ENCODE measurements around the gene TAF3. TPM values are rescaled to one million over a fixed set of nuclear protein-coding genes. Genes with fewer than 3 reads are reported as not detected.

TAF3 gene
- polyA plus RNA-seq, 1 of the 3 experiments (the other 2 are of a cell fraction), result 2.4 TPM

GRCh38 chr10:7980196-7980595 lies 161.9 kb downstream of the TAF3 start:
- Histone ChIP-seq H3K36me3 (replicated peaks in 1 of 2; ENCODE audit: control insufficient read depth in 1 of 2, insufficient read depth in 2 of 2, low read length in 1 of 2) (peaks cover 3 to 7% of the 10 kb centered on the region in 2 experiments), H3K27ac (ENCODE audit: low read depth in 2 of 2, low read length in 1 of 2) (no peak overlapping the region), H3K9me2 (no peaks in the 10 kb centered on the region), H3K9ac (no peak overlapping the region), H3K4me3 (ENCODE audit: low read depth in 2 of 2, low read length in 1 of 2) (no peak overlapping the region), H3K79me2 (ENCODE audit: insufficient read depth) (no peaks in the 10 kb centered on the region), H3K27me3 (ENCODE audit: insufficient read depth) (no peaks in the 10 kb centered on the region), H2AFZ (ENCODE audit: low read depth) (no peak overlapping the region), H3F3A (replicated peaks; ENCODE audit: insufficient read depth) (no peaks in the 10 kb centered on the region), H3K4me1 (ENCODE audit: control insufficient read depth in 1 of 2, insufficient read depth in 2 of 2, low read depth in 1 of 2, low read length in 1 of 2) (peaks cover 0 to 9% of the 10 kb centered on the region in 2 experiments; a peak in 2 of 4 replicates), H4K20me1 (ENCODE audit: insufficient read depth) (no peaks in the 10 kb centered on the region), H3K4me2 (no peak overlapping the region), H3K9me3 (no peaks in the 10 kb centered on the region)
- 87% methylated on average over 1 of the region's 1 CpG for WGBS (ENCODE audit: low lambda C conversion rate)
- CTCF ChIA-PET, result no interaction called here
- POLR2A ChIA-PET, result no interaction called here
- no peak for DNase-seq
- TF ChIP-seq REST (IDR thresholded peaks at IDR 0.05; ENCODE audit: low read depth, low read length) (no peak), NFIC (IDR thresholded peaks at IDR 0.05; ENCODE audit: borderline replicate concordance) (no peak), FOSL2 (IDR thresholded peaks at IDR 0.05; ENCODE audit: borderline replicate concordance, low read depth) (no peak), EP300 (IDR thresholded peaks at IDR 0.05; ENCODE audit: borderline replicate concordance in 1 of 2, low read depth in 1 of 2, low read length in 1 of 2) (no peak), ELF1 (IDR thresholded peaks at IDR 0.05) (no peak), SIN3A (IDR thresholded peaks at IDR 0.05; ENCODE audit: borderline replicate concordance, low read depth, low read length) (no peak), NRF1 (IDR thresholded peaks at IDR 0.05; ENCODE audit: low read depth, low read length) (no peak), RXRA (IDR thresholded peaks at IDR 0.05; ENCODE audit: borderline replicate concordance, low read depth) (no peak), FOXJ3 (CRISPR knock-in tag; IDR thresholded peaks at IDR 0.05) (no peak), SMC3 (IDR thresholded peaks at IDR 0.05; ENCODE audit: low read depth, low read length) (no peak), POLR2AphosphoS5 (IDR thresholded peaks at IDR 0.05; ENCODE audit: low read depth, low read length) (no peak), MEF2A (IDR thresholded peaks at IDR 0.05; ENCODE audit: borderline replicate concordance, low read depth) (no peak), CHD2 (IDR thresholded peaks at IDR 0.05; ENCODE audit: low read length, partially characterized antibody) (no peak), TAF1 (IDR thresholded peaks at IDR 0.05; ENCODE audit: borderline replicate concordance, low read depth, low read length) (no peak), MXI1 (IDR thresholded peaks at IDR 0.05; ENCODE audit: low read depth, low read length) (no peak)
- TF ChIP-seq, protein P1, sequence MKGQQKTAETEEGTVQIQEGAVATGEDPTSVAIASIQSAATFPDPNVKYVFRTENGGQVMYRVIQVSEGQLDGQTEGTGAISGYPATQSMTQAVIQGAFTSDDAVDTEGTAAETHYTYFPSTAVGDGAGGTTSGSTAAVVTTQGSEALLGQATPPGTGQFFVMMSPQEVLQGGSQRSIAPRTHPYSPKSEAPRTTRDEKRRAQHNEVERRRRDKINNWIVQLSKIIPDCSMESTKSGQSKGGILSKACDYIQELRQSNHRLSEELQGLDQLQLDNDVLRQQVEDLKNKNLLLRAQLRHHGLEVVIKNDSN (IDR thresholded peaks at IDR 0.05; ENCODE audit: borderline replicate concordance, low read depth), result no peak
- TF ChIP-seq, protein P2, sequence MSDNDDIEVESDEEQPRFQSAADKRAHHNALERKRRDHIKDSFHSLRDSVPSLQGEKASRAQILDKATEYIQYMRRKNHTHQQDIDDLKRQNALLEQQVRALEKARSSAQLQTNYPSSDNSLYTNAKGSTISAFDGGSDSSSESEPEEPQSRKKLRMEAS (IDR thresholded peaks at IDR 0.05; ENCODE audit: low read depth), result no peak
- TF ChIP-seq, protein P3, sequence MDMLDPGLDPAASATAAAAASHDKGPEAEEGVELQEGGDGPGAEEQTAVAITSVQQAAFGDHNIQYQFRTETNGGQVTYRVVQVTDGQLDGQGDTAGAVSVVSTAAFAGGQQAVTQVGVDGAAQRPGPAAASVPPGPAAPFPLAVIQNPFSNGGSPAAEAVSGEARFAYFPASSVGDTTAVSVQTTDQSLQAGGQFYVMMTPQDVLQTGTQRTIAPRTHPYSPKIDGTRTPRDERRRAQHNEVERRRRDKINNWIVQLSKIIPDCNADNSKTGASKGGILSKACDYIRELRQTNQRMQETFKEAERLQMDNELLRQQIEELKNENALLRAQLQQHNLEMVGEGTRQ (IDR thresholded peaks at IDR 0.05; ENCODE audit: borderline replicate concordance, low read depth, low read length), result no peak
- TF ChIP-seq, protein P4, sequence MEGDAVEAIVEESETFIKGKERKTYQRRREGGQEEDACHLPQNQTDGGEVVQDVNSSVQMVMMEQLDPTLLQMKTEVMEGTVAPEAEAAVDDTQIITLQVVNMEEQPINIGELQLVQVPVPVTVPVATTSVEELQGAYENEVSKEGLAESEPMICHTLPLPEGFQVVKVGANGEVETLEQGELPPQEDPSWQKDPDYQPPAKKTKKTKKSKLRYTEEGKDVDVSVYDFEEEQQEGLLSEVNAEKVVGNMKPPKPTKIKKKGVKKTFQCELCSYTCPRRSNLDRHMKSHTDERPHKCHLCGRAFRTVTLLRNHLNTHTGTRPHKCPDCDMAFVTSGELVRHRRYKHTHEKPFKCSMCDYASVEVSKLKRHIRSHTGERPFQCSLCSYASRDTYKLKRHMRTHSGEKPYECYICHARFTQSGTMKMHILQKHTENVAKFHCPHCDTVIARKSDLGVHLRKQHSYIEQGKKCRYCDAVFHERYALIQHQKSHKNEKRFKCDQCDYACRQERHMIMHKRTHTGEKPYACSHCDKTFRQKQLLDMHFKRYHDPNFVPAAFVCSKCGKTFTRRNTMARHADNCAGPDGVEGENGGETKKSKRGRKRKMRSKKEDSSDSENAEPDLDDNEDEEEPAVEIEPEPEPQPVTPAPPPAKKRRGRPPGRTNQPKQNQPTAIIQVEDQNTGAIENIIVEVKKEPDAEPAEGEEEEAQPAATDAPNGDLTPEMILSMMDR (IDR thresholded peaks at IDR 0.05), result no peak
